SK-N-SH treated with all-trans-retinoic acid at 6 μM for 48 hours (cell line): ENCODE measurements around the gene RIPK4.

Experiments used
- ATAC-seq: fragments of 200-7000 bp; cut with Tn5 transposase; 3 replicates; pipeline ENCODE4 v1.9.1; 2020; ENCODE audit warnings: mild to moderate bottlenecking, moderate library complexity
- ARNTL ChIP-seq: fragments of 450-650 bp; formaldehyde crosslinking; IDR thresholded peaks from 2 replicates; pipeline ENCODE4 v1.5.0; 2020; ENCODE audit warnings: low read depth, mild to moderate bottlenecking, moderate library complexity, borderline replicate concordance
- BACH2 ChIP-seq: fragments of 250-450 bp; sonication (Bioruptor Pico); IDR thresholded peaks from 2 replicates; pipeline ENCODE4 v1.9.0; 2021; ENCODE audit warnings: mild to moderate bottlenecking, borderline replicate concordance
- CREB5 ChIP-seq: fragments of 250-450 bp; sonication (Bioruptor Pico); IDR thresholded peaks from 2 replicates; pipeline ENCODE4 v1.5.1; 2020; ENCODE audit warnings: low read depth, mild to moderate bottlenecking, moderate library complexity
- CSDC2 ChIP-seq: fragments of 250-450 bp; sonication (Bioruptor Pico); IDR thresholded peaks from 2 replicates; pipeline ENCODE4 v1.5.0; 2020; ENCODE audit warnings: mild to moderate bottlenecking, moderate library complexity
- CSRNP3 ChIP-seq: fragments of 250-450 bp; sonication (Bioruptor Pico); IDR thresholded peaks from 2 replicates; pipeline ENCODE4 v1.5.1; 2021; ENCODE audit warnings: mild to moderate bottlenecking, moderate library complexity
- GLIS3 ChIP-seq: fragments of 250-450 bp; sonication (Bioruptor Pico); IDR thresholded peaks from 2 replicates; pipeline ENCODE4 v1.5.0; 2020; ENCODE audit warnings: mild to moderate bottlenecking, moderate library complexity
- ISL1 ChIP-seq: fragments of 250-450 bp; sonication (Bioruptor Pico); IDR thresholded peaks from 2 replicates; pipeline ENCODE4 v2.1.2; 2022; ENCODE audit warnings: mild to moderate bottlenecking, moderate library complexity
- OSR1 ChIP-seq: fragments of 250-450 bp; sonication (Bioruptor Pico); IDR thresholded peaks from 2 replicates; pipeline ENCODE4 v1.8.0; 2022; ENCODE audit warnings: moderate library complexity, mild to moderate bottlenecking, inconsistent platforms
- PATZ1 ChIP-seq: fragments of 250-450 bp; sonication (Bioruptor Pico); IDR thresholded peaks from 2 replicates; pipeline ENCODE4 v1.8.0; 2020; ENCODE audit warnings: mild to moderate bottlenecking, moderate library complexity, borderline replicate concordance
- PPARA ChIP-seq: fragments of 250-450 bp; sonication (Bioruptor Pico); IDR thresholded peaks from 2 replicates; pipeline ENCODE4 v1.5.0; 2020; ENCODE audit warnings: mild to moderate bottlenecking, borderline replicate concordance
- RARB ChIP-seq: fragments of 250-450 bp; sonication (Bioruptor Pico); IDR thresholded peaks from 2 replicates; pipeline ENCODE4 v1.8.0; 2021; ENCODE audit warnings: mild to moderate bottlenecking, moderate library complexity
- SNAI2 ChIP-seq: fragments of 250-450 bp; sonication (Bioruptor Pico); IDR thresholded peaks from 2 replicates; pipeline ENCODE4 v1.5.0; 2020; ENCODE audit warnings: mild to moderate bottlenecking, moderate library complexity
- TCF4 ChIP-seq: fragments of 250-450 bp; sonication (Bioruptor Pico); IDR thresholded peaks from 2 replicates; pipeline ENCODE4 v1.8.0; 2021; ENCODE audit warnings: mild to moderate bottlenecking, moderate library complexity, borderline replicate concordance
- TOX ChIP-seq: fragments of 250-450 bp; sonication (Bioruptor Pico); IDR thresholded peaks from 2 replicates; pipeline ENCODE4 v1.8.0; 2021; ENCODE audit warnings: mild to moderate bottlenecking, moderate library complexity, borderline replicate concordance
- ZC3H10 ChIP-seq: fragments of 250-450 bp; sonication (Bioruptor Pico); IDR thresholded peaks from 2 replicates; pipeline ENCODE4 v1.5.1; 2021; ENCODE audit warnings: mild to moderate bottlenecking, moderate library complexity
- ZFP3 ChIP-seq: fragments of 250-450 bp; sonication (Bioruptor Pico); IDR thresholded peaks from 2 replicates; pipeline ENCODE4 v1.5.0; 2020; ENCODE audit warnings: mild to moderate bottlenecking, moderate library complexity
- ZNF565 ChIP-seq: fragments of 450-650 bp; formaldehyde crosslinking; conservative IDR thresholded peaks from 2 replicates; pipeline ENCODE4 v1.5.0; 2020; ENCODE audit warnings: low read depth, mild to moderate bottlenecking, moderate library complexity
- ZNF70 ChIP-seq: fragments of 450-650 bp; formaldehyde crosslinking; IDR thresholded peaks from 2 replicates; pipeline ENCODE4 v1.5.0; 2020; ENCODE audit warnings: mild to moderate bottlenecking, moderate library complexity
- ZNF8 ChIP-seq: fragments of 450-650 bp; formaldehyde crosslinking; IDR thresholded peaks from 2 replicates; pipeline ENCODE4 v1.5.0; 2020; ENCODE audit warnings: mild to moderate bottlenecking, moderate library complexity
- TF ChIP-seq, protein P1 (sequence below): fragments of 250-450 bp; sonication (Bioruptor Pico); IDR thresholded peaks from 2 replicates; pipeline ENCODE4 v1.8.0; 2021; ENCODE audit warnings: low read depth, mild to moderate bottlenecking, moderate library complexity, borderline replicate concordance
- TF ChIP-seq, protein P2 (sequence below): fragments of 250-450 bp; sonication (Bioruptor Pico); IDR thresholded peaks from 2 replicates; pipeline ENCODE4 v1.5.0; 2020; ENCODE audit warnings: mild to moderate bottlenecking, moderate library complexity

Gene RIPK4

GRCh38 chr21:41800425-41801320 lies 33.8 kb upstream of the RIPK4 start:
- TF ChIP-seq ARNTL = no peak
- no peak for ATAC-seq

- no peak for TF ChIP-seq SNAI2
- TF ChIP-seq ARNTL = no peak
- no peak for TF ChIP-seq ZC3H10
- TF ChIP-seq CSRNP3 (CRISPR knock-in tag) = no peak
- no peak for TF ChIP-seq ZFP3 (CRISPR knock-in tag)
- TF ChIP-seq OSR1 (CRISPR knock-in tag) = no peak
- no peak for TF ChIP-seq PATZ1 (CRISPR knock-in tag)
- no peak for TF ChIP-seq ZNF70
- no peak for TF ChIP-seq BACH2 (CRISPR knock-in tag)
- no peak for TF ChIP-seq TOX
- TF ChIP-seq ZNF8 (CRISPR knock-in tag) = no peak
- no peak for TF ChIP-seq ZNF565
- no peak for TF ChIP-seq TCF4 (CRISPR knock-in tag)
- TF ChIP-seq, protein P1, sequence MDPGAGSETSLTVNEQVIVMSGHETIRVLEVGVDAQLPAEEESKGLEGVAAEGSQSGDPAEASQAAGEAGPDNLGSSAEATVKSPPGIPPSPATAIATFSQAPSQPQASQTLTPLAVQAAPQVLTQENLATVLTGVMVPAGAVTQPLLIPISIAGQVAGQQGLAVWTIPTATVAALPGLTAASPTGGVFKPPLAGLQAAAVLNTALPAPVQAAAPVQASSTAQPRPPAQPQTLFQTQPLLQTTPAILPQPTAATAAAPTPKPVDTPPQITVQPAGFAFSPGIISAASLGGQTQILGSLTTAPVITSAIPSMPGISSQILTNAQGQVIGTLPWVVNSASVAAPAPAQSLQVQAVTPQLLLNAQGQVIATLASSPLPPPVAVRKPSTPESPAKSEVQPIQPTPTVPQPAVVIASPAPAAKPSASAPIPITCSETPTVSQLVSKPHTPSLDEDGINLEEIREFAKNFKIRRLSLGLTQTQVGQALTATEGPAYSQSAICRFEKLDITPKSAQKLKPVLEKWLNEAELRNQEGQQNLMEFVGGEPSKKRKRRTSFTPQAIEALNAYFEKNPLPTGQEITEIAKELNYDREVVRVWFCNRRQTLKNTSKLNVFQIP (CRISPR knock-in tag) = no peak
- no peak for TF ChIP-seq PPARA
- TF ChIP-seq, all 23 proteins: peak for 0
- no peak for ATAC-seq
Observed at GRCh38 chr21:41799763-41800162, 32.9 kb upstream of the RIPK4 start.

- no peak for ATAC-seq
- TF ChIP-seq RARB = no peak
- no peak for TF ChIP-seq TCF4 (CRISPR knock-in tag)
- no peak for TF ChIP-seq ZFP3 (CRISPR knock-in tag)
- no peak for TF ChIP-seq ZNF8 (CRISPR knock-in tag)
- no peak for TF ChIP-seq ARNTL
- TF ChIP-seq PATZ1 (CRISPR knock-in tag) = no peak
- TF ChIP-seq GLIS3 = no peak
- TF ChIP-seq ZNF70 = no peak
- TF ChIP-seq ZNF565 = no peak
- TF ChIP-seq TOX = no peak
- no peak for TF ChIP-seq CREB5
- no peak for TF ChIP-seq OSR1 (CRISPR knock-in tag)
Observed at GRCh38 chr21:41798326-41798725, 31.5 kb upstream of the RIPK4 start.

- ATAC-seq = no peak
- TF ChIP-seq PATZ1 (CRISPR knock-in tag) (no peak), CSDC2 (CRISPR knock-in tag) (no peak), ISL1 (CRISPR knock-in tag) (no peak), ZNF8 (CRISPR knock-in tag) (no peak), BACH2 (CRISPR knock-in tag) (no peak), ARNTL (no peak)
- TF ChIP-seq, protein P2, sequence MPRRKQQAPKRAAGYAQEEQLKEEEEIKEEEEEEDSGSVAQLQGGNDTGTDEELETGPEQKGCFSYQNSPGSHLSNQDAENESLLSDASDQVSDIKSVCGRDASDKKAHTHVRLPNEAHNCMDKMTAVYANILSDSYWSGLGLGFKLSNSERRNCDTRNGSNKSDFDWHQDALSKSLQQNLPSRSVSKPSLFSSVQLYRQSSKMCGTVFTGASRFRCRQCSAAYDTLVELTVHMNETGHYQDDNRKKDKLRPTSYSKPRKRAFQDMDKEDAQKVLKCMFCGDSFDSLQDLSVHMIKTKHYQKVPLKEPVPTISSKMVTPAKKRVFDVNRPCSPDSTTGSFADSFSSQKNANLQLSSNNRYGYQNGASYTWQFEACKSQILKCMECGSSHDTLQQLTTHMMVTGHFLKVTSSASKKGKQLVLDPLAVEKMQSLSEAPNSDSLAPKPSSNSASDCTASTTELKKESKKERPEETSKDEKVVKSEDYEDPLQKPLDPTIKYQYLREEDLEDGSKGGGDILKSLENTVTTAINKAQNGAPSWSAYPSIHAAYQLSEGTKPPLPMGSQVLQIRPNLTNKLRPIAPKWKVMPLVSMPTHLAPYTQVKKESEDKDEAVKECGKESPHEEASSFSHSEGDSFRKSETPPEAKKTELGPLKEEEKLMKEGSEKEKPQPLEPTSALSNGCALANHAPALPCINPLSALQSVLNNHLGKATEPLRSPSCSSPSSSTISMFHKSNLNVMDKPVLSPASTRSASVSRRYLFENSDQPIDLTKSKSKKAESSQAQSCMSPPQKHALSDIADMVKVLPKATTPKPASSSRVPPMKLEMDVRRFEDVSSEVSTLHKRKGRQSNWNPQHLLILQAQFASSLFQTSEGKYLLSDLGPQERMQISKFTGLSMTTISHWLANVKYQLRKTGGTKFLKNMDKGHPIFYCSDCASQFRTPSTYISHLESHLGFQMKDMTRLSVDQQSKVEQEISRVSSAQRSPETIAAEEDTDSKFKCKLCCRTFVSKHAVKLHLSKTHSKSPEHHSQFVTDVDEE = no peak
Observed at GRCh38 chr21:41796476-41797080, 29.7 kb upstream of the RIPK4 start.
